GM12875 (cell line): Measurements from ENCODE around the gene STAP2.

ENCODE experiments used
- H3K4me3 ChIP-seq: one replicate; pipeline ENCODE4 v1.5.1; 2011; ENCODE audit warnings: low read depth, low read length, control low read depth
- CTCF ChIP-seq: IDR thresholded peaks from 2 replicates; pipeline ENCODE4 v1.5.1; 2011; ENCODE audit warnings: low read depth, mild to moderate bottlenecking, control low read depth, inconsistent platforms, low read length, moderate library complexity, borderline replicate concordance; ENCODE audit not compliant: insufficient read depth

Gene STAP2

GRCh38 chr19:4323692-4324091, 14.9 kb downstream of the STAP2 start:
- TF ChIP-seq CTCF, result no peak
- H3K4me3 ChIP-seq, result no peak overlapping the region

GRCh38 chr19:4322942-4323665, 15.5 kb downstream of the STAP2 start:
- H3K4me3 ChIP-seq, result no peak overlapping the region
- TF ChIP-seq CTCF, result no peak

GRCh38 chr19:4320419-4320818, 18.2 kb downstream of the STAP2 start:
- H3K4me3 ChIP-seq, result no peak overlapping the region
- TF ChIP-seq CTCF, result no peak

GRCh38 chr19:4319067-4319718, 19.4 kb downstream of the STAP2 start:
- no peak overlapping the region for H3K4me3 ChIP-seq
- TF ChIP-seq CTCF, result no peak

- TF ChIP-seq CTCF, result no peak
- H3K4me3 ChIP-seq, result no peak overlapping the region
These were observed 20.2 kb downstream of the STAP2 start for GRCh38 chr19:4318460-4318859.

GRCh38 chr19:4316956-4317355, 21.7 kb downstream of the STAP2 start:
- TF ChIP-seq CTCF, result no peak
- H3K4me3 ChIP-seq, result no peak overlapping the region
